PC-9 (cell line): Measurements from ENCODE around the gene LRP10.

Source experiments
- CTCF ChIP-seq: fragments of 200-600 bp; sonication (generic); conservative IDR thresholded peaks from 2 replicates; pipeline ENCODE4 v1.6.1; 2017; ENCODE audit warnings: mixed run types, antibody characterized with exemption, mild to moderate bottlenecking, moderate library complexity
- EZH2 ChIP-seq: fragments of 200-600 bp; sonication (generic); IDR thresholded peaks from 2 replicates; pipeline ENCODE4 v1.8.0; 2017; ENCODE audit warnings: antibody characterized with exemption, low read depth

- TF ChIP-seq CTCF, result no peak
- TF ChIP-seq EZH2, result no peak
Observed at GRCh38 chr14:22846811-22847307, 24.7 kb upstream of the LRP10 start.
